GM21447 (cell line): ENCODE measurements around the gene PRICKLE3.
A peak's percentile ranks its signal among the peaks of the same experiment; 100 is the strongest.

Source experiments
- ATAC-seq: cut with Tn5 transposase; IDR thresholded peaks from one replicate; pipeline ENCODE4 v1.9.1; 2021; ENCODE audit not compliant: unreplicated experiment

Gene PRICKLE3

GRCh38 chrX:49209434-49210251 lies 23.5 kb upstream of the PRICKLE3 start:
- ATAC-seq, result no peak

- no peak for ATAC-seq
These were observed 22.2 kb upstream of the PRICKLE3 start for GRCh38 chrX:49208399-49208798.

GRCh38 chrX:49206543-49206942 lies 20.4 kb upstream of the PRICKLE3 start:
- no peak for ATAC-seq

- no peak for ATAC-seq
These were observed 19.3 kb upstream of the PRICKLE3 start for GRCh38 chrX:49205443-49205842.

- ATAC-seq, result no peak
These were observed 18.5 kb upstream of the PRICKLE3 start for GRCh38 chrX:49204709-49205108.

- ATAC-seq, result no peak
These were observed 17.8 kb upstream of the PRICKLE3 start for GRCh38 chrX:49204017-49204416.

- ATAC-seq, result no peak
These were observed 17.4 kb upstream of the PRICKLE3 start for GRCh38 chrX:49203536-49203935.

GRCh38 chrX:49202022-49202421 lies 15.8 kb upstream of the PRICKLE3 start:
- ATAC-seq, result no peak

- peak; percentile 93 for ATAC-seq
These were observed 14.0 kb upstream of the PRICKLE3 start, which contains the start of gene SYP for GRCh38 chrX:49199906-49200771. SYP (minus strand) TSS chrX:49200193; CDS start chrX:49200186, 7 bp downstream.

- no peak for ATAC-seq
These were observed 13.1 kb upstream of the PRICKLE3 start for GRCh38 chrX:49199315-49199595.

- no peak for ATAC-seq
These were observed 12.6 kb upstream of the PRICKLE3 start for GRCh38 chrX:49198540-49199314.

GRCh38 chrX:49197543-49198087 lies 11.4 kb upstream of the PRICKLE3 start:
- no peak for ATAC-seq

- no peak for ATAC-seq
These were observed 7.4 kb upstream of the PRICKLE3 start for GRCh38 chrX:49193542-49193964.

GRCh38 chrX:49192722-49193328 lies 6.7 kb upstream of the PRICKLE3 start:
- no peak for ATAC-seq

GRCh38 chrX:49191574-49192011 lies 5.4 kb upstream of the PRICKLE3 start:
- peak; percentile 17 for ATAC-seq

- peak; percentile 85 for ATAC-seq
These were observed 4.8 kb upstream of the PRICKLE3 start for GRCh38 chrX:49190821-49191573.

GRCh38 chrX:49189606-49190005 lies 3.4 kb upstream of the PRICKLE3 start:
- no peak for ATAC-seq

- no peak for ATAC-seq
These were observed 2.4 kb upstream of the PRICKLE3 start for GRCh38 chrX:49188468-49189076.

GRCh38 chrX:49187526-49187925 lies 1.4 kb upstream of the PRICKLE3 start:
- no peak for ATAC-seq
